ENCODE results near the gene BDKRB2.

Gene BDKRB2

DNA sequence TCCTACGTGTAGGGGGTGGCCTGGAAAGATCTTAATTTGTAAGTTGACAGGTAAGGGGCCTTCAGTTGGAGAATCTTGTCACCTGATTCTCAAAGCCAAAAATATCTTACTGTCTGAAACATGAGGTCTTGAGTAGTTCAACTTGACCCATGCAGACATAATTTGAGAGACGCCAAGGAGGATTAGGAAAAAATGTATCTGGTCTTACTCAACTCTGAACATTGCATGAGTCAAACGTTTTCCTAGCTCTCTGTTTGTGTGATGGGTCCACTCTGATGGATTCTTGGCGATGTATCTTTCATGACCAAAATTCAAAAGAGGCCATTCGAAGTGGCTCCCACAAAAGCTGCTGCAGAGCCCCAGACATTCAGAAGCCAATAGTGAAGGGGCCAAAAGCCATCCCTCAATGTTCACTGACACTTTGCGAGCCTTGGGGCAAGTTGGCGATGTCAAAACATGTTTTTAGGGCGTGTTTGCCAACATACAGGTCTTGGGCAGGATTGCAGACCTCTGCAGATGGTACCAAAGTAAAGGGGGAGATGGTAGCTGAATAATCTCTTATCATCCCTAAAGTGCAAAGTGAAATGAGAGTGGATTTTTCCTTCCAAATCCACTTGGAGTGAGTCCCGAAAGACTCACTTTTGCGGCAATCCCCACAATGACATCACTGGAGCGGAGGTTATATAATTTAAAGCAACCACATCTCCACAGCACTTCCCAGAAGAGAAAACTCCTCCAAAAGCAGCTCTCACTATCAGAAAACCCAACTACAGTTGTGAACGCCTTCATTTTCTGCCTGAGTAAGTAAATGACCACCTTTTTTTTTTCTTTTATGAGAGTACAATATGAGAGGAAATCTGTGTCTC lies 51.1 kb downstream of the BDKRB2 start, which contains the start of gene BDKRB1:
Gene BDKRB1, plus strand, starts transcription at position 710 of the 866 bp plus-strand sequence. CDS start 7,473 bp downstream, outside the sequence.
- no peak for DNase-seq

- DNase-seq, result no peak
Measured at GRCh38 chr14:96256407-96256806, 51.8 kb downstream of the BDKRB2 start.

- no peak for DNase-seq
Measured at GRCh38 chr14:96257056-96257455, 52.4 kb downstream of the BDKRB2 start.

DNA sequence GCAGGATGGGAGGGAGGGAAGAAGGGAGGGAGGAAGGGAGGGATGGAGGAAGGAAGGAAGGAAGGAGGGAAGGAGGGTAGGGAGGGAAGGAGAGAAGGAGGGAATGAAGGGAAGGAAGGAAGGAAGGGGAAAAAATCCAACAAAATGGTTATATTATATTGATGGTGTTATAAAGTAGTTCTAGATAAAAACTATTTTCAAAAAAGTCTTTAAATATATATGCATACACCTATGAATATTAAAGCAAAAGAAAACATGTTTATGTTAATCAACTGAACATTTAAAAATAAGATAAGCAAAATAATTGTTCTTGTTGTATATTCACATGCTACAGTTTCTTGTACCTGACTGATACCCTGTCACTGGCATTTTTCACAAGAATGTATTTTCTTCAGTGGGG lies 53.3 kb downstream of the BDKRB2 start:
- DNase-seq, result no peak

DNA sequence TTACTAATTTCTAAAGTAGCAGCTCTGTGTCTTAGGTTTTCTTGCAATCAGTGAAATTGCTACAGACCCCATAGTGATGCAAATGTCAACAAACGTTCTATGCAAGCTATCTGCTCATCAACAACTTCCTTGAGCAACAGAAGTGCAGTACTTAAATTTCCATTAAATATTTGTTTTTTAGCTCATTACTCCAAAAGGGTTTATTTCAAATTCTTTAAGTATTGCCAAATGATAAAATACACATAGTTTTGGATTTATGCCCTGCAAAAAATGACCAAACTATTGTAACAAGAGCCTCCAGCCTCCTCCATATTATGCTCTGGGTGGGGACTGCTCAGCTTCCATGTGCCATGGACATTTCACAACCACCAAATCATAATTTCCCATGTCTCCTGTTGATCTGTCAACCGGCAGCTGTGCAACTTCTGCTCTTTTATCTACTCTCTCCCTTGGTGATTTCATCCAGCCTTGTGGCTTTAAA lies 55.7 kb downstream of the BDKRB2 start:
- no peak for DNase-seq

DNA sequence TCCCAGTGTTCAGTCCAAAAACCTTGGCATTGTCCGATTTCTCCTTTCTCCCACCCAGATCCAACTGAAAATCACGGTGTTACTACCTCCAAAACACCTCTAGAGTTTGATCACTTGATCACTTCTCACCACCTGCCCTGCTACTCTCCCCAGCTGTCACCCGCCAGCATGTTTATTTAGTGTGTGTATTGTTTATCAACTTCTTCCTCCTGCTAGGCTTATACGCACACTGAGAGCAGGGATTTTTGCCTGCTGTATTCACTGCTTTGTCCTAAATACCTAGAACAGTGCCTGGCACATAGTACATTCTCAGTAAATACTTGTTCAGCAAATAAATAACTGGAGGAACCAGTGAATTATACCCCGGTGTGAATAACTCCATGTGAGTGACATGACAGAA lies 56.4 kb downstream of the BDKRB2 start:
- DNase-seq, result no peak

DNA sequence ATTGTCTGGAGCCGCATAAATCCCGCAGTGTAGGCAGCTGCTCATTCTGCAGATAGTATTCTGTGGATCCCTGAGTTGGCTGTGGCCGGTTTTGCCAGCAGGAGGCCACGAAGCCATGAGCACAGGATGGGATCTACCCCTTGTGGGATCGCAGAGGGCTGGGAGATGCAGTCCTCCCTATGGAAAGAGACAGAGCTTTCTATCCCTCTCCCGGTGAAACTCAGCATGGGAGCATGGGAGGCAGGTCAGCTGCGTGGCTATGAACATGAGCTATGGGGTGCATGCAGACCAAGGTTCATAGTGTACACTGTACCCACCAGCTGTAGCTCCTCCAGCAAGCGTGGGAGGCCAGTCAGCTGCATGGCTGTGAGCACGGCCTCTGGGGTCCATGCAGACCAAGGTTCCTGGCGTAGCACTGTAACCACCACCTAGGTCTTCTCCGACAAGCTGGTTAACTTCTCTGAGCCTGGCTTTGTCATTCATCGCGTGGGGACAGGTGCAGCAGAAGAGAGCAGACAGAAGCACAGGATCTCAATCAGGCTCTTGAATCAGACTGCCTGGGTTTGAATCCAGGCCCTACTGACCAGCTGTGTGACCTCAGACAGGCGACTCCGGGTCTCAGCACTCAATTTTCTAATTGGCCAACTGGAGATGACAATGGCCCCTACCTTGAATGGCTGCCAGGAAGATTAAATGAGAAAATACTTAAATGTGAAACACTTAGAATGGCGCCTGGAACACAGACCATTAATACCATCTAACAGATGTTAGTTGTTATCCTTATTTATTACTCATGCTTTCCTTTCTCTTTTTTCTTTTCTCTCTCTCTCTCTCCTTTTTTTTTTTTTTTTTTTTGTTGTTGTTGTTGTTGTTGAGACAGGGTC lies 57.4 kb downstream of the BDKRB2 start:
- DNase-seq, result no peak

- no peak for DNase-seq
Measured at GRCh38 chr14:96263347-96264199, 58.9 kb downstream of the BDKRB2 start.

GRCh38 chr14:96264200-96264553 lies 59.5 kb downstream of the BDKRB2 start:
- no peak for DNase-seq

GRCh38 chr14:96264853-96265252 lies 60.2 kb downstream of the BDKRB2 start:
- no peak for DNase-seq

DNA sequence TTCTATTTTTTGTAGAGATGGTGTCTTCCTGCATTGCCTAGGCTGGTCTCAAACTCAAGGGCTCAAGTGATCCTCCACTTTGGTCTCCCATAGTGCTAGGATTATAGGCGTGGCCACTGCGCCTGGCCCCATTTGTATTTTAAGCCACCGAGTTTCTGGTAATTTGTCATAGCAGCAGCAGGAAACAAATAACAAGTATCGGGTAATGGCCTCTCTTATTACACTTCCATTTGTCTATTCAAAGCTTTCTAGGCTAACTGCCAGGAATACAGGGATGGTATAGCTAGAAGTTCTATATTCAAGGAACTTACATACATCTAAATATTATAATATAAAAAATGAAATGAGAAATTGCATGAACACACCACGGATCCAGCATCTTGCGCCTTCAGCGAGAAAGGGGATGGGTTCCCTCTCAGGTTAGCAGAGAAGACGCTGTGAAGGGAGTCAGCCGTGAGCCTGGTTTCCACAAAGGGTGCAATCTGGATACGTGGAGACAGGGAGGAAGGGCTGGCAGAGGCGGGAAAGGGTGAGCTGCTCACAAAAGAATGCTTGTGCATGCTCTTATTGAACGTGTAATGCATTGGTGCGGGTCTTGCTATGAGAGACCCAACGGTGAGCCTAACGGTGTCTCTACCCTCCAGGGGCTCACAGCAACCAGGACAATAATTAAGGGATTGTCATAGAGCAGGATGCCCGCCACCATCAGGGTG lies 60.9 kb downstream of the BDKRB2 start:
- DNase-seq, result no peak

DNA sequence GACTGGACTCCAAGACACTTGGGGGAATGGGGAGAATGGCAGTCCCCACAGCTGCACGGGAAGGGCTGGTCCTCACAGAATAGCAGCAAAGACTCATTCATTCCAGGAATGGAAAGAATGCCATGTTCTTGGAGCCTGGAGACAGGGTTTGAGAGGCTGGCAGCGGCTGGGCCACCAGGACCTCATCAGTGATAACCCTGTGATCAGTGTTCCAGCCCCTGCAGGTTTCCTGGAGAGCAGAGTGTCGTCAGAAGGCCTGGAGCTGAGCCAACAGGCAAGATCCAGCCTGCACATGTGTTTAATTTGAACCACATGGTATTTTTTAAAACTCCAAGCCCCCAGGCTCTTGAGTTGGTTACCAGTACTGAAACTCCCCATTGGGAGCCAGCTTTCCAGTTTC lies 62.7 kb downstream of the BDKRB2 start:
- DNase-seq, result no peak

GRCh38 chr14:96267916-96268315 lies 63.3 kb downstream of the BDKRB2 start:
- DNase-seq, result no peak

DNA sequence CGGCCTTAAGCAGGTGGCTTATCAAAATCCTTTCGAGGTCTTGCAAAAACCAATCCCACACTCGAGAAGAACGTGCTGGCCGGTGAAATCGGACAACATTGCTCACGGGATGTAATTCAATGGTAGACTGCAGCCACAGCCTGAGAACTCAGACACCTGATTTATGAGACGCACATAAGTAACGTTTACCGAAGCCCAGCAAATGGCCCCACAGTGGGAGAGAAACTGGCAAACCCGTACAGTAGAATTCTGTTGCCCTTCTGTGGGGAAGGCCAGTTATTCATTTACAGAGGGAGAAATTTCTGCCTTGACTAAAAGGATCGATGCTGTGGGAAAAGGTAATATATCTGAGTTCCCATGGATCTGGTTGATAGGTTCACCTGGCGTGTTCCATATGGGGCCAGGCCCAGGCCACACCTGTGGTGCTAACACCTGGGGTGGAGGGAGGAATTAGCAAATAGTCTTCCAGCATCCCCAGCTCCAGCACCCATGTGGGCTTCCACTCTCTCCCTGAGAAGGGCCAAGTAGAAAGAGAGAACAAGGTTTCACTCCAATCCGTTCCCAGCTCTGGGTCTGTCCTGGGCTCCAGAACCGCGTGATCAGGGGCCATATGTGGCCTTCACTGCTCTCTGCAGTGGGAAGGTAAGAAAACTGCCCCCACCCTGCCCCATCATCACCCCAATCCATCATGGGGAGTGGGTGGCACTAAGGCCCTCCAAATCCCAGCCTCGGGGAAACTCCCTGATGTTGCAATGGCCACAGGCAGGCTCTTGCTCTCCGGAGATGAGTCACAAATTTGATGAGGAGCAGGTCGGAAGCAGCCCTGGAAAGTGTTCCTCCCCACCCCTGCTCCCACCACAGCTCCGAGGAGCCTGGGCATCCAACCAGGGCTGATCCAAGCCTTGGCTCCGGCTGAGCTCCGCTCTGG lies 64.1 kb downstream of the BDKRB2 start:
- DNase-seq, result no peak

DNA sequence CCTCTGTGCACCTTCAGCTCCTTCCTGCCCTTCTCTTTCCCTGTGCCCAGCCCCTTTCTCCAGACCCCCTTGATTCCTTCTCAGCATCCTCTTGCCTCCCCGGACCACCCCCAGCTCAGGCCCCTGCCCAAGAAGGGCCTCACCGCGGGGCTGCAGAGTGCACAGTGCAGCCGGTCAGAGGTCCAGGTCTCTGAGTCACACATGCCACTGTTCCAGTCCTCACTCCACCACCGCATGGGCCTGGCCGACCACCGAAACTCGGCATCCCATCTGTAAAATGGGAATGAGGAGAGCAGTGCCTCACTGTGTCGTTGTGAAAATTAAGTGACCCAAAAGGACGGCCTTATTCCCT lies 64.7 kb downstream of the BDKRB2 start:
- no peak for DNase-seq

- DNase-seq, result no peak
Measured at GRCh38 chr14:96270565-96271420, 66.2 kb downstream of the BDKRB2 start.

- DNase-seq, result no peak
Measured at GRCh38 chr14:96271421-96271762, 66.8 kb downstream of the BDKRB2 start.

DNA sequence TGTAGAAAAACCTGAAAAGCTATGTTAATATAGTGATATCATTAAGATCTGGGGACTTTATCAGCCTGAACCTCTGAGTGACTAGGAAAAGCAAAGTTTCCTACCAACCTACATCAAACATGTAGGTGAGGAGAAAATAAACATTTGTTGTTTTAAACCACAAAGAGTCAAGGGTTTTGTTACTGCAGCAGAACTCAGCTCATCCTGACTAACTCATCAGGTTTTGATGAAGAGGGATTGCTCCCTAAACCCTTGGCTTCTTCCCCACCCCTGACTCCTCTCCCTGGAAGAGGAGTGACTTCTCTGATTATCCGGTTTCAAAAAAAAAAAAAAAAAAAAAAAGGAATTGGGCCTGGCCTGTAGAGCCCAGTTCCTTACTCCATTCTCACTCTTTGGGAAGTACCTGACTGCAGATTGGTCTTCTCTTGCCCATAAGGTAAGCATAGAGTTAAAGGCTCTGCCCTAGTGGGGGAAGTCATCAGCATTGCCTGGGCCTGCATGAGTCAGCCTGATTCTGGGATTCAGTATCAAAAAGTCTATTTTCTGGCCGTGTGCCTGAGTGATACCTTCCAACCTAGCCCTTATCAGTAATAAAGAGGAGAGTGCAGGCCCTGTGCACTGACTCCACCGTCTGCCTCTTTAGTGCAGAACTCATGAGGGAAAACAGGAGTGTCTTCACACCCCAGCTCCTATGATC lies 68.3 kb downstream of the BDKRB2 start:
- DNase-seq, result no peak

DNA sequence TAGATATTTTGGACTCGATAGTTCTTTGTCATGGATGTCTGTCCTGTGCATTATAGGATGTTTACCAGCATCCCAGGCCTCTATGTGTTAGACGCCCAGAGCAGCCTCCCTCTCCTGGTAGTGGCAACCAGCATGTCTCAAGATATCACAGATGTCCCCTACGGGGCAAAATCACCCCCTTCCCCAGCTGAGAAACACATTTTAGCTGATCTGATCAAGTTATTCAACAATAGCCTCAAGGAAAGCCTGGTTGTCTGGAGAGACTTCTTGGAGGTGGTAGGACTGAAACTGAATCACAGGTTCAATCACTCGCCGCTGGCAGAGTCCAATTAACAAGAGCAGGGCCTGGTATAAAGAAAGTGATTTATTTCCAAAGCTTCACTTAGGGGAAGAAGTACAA lies 69.0 kb downstream of the BDKRB2 start:
- DNase-seq, result no peak

- no peak for DNase-seq
Measured at GRCh38 chr14:96274122-96274521, 69.5 kb downstream of the BDKRB2 start.

All from retina (tissue), 1 donor.